ENCODE results near the gene FTO. TPM values are rescaled to one million over a fixed set of nuclear protein-coding genes. Genes with fewer than 3 reads are reported as not detected.

FTO gene
- total RNA-seq, 1 experiment from 2014 or later: 55.0 TPM

DNA sequence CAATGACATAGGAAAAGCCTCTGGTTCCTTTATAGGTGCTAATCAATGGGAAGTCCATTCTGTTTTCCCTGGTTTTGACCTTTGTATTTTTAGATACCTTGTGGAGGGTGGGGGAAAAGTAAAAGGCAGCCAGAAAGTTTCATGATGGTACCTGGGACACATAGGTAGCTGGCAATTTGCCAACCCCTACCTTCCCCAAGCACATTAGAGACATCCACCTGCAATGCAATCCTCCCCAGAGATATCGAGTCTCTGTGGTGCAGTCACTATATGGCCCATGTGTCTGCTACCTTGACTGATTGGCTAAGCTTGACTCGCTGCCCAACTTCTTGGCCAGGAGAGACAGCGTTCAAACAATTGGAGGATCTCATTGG, 496.2 kb downstream of the FTO start:
- ChIA-PET POLR2A (interaction anchor here (0.7 kb wide), 1 partner anchor 87 kb away, joined by 3 read pairs; no protein-coding TSS in a partner anchor), CTCF (interaction anchor here (1.0 to 1.3 kb wide), 2 partner anchors 13 to 59 kb away, joined by 3 to 4 read pairs; no protein-coding TSS in a partner anchor)
- H3K4me1 Mint-ChIP-seq (ENCODE audit: insufficient read depth, unreplicated experiment): no peaks in the 10 kb centered on the region
- no peak overlapping the region for H3K27ac Mint-ChIP-seq (ENCODE audit: low read depth, unreplicated experiment)
- no peak overlapping the region for H3K4me3 Mint-ChIP-seq (ENCODE audit: unreplicated experiment)
- intact Hi-C loops (cut with micrococcal nuclease): no loop called here
- H3K27me3 Mint-ChIP-seq (ENCODE audit: insufficient read depth, unreplicated experiment): no peaks in the 10 kb centered on the region
- BruUV-seq (replicated peaks): no TSS peak
- no peak for DNase-seq (ENCODE audit: unreplicated experiment)
- no peaks in the 10 kb centered on the region for H3K36me3 Mint-ChIP-seq (ENCODE audit: insufficient read depth, unreplicated experiment)
- no peaks in the 10 kb centered on the region for H3K9me3 Mint-ChIP-seq (ENCODE audit: unreplicated experiment)
- TF ChIP-seq, protein P1, sequence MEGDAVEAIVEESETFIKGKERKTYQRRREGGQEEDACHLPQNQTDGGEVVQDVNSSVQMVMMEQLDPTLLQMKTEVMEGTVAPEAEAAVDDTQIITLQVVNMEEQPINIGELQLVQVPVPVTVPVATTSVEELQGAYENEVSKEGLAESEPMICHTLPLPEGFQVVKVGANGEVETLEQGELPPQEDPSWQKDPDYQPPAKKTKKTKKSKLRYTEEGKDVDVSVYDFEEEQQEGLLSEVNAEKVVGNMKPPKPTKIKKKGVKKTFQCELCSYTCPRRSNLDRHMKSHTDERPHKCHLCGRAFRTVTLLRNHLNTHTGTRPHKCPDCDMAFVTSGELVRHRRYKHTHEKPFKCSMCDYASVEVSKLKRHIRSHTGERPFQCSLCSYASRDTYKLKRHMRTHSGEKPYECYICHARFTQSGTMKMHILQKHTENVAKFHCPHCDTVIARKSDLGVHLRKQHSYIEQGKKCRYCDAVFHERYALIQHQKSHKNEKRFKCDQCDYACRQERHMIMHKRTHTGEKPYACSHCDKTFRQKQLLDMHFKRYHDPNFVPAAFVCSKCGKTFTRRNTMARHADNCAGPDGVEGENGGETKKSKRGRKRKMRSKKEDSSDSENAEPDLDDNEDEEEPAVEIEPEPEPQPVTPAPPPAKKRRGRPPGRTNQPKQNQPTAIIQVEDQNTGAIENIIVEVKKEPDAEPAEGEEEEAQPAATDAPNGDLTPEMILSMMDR (IDR thresholded peaks at IDR 0.05; ENCODE audit: unreplicated experiment): no peak

DNA sequence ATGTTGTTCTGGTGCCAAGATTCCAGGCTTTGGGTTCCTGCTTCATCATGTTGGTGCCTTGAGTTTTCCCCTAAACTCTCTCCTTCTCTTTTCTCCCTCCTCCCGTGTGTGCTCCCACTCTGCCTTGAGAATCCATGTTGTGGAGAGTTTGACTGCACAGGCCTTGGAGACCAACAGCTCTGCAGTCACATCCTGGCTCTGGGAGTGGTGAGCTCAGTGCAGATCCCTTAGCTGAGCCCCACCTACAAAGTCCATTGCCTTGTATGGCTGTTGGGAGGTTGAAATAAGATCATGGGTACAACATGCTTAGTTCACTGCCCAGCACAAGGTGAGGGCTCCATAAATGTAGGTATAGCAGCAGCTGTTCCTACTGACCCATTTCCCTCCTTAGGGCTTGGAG, 496.8 kb downstream of the FTO start:
- Mint-ChIP-seq H3K4me1 (ENCODE audit: insufficient read depth, unreplicated experiment) (no peaks in the 10 kb centered on the region), H3K27me3 (ENCODE audit: insufficient read depth, unreplicated experiment) (no peaks in the 10 kb centered on the region), H3K9me3 (ENCODE audit: unreplicated experiment) (no peaks in the 10 kb centered on the region), H3K27ac (ENCODE audit: low read depth, unreplicated experiment) (no peak overlapping the region), H3K36me3 (ENCODE audit: insufficient read depth, unreplicated experiment) (no peaks in the 10 kb centered on the region), H3K4me3 (ENCODE audit: unreplicated experiment) (no peak overlapping the region)
- POLR2A ChIA-PET: interaction anchor here (0.7 to 1.1 kb wide), 2 partner anchors 85 to 86 kb away, joined by 3 read pairs; no protein-coding TSS in a partner anchor
- intact Hi-C loops (cut with micrococcal nuclease): no loop called here
- DNase-seq (ENCODE audit: unreplicated experiment): no peak
- BruUV-seq (replicated peaks): no TSS peak
- CTCF ChIA-PET: interaction anchor here (0.6 to 1.3 kb wide), 4 partner anchors 12 to 58 kb away, joined by 3 to 4 read pairs (median 3); no protein-coding TSS in a partner anchor
- TF ChIP-seq, protein P1 (IDR thresholded peaks at IDR 0.05; ENCODE audit: unreplicated experiment): no peak

DNA sequence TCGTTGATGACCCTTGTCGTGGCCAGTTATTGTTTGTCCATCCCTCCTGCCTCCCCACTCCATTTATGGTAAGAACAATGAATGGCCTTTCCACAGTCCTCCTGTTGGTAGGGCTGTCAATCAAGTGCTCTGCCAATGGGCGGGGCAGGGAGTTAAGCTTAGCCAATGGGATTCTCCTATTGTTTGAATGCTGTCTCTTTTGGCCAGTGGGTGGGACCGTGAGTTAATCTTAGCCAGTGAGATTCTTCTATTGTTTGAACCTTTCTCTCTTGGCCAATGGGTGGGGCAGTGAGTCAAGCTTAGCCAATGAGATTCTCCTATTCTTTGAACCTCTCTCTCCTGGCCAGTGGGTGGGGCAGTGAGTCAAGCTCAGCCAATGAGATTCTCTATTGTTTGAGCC, 497.2 kb downstream of the FTO start:
- intact Hi-C loops (cut with micrococcal nuclease): no loop called here
- Mint-ChIP-seq H3K9me3 (ENCODE audit: unreplicated experiment) (no peaks in the 10 kb centered on the region), H3K4me3 (ENCODE audit: unreplicated experiment) (no peak overlapping the region), H3K27me3 (ENCODE audit: insufficient read depth, unreplicated experiment) (no peaks in the 10 kb centered on the region), H3K4me1 (ENCODE audit: insufficient read depth, unreplicated experiment) (no peaks in the 10 kb centered on the region), H3K27ac (ENCODE audit: low read depth, unreplicated experiment) (no peak overlapping the region), H3K36me3 (ENCODE audit: insufficient read depth, unreplicated experiment) (no peaks in the 10 kb centered on the region)
- TF ChIP-seq, protein P1 (IDR thresholded peaks at IDR 0.05; ENCODE audit: unreplicated experiment): no peak
- no TSS peak for BruUV-seq (replicated peaks)
- DNase-seq (ENCODE audit: unreplicated experiment): no peak
- ChIA-PET CTCF (interaction anchor here (0.6 to 1.3 kb wide), 6 partner anchors 12 to 570 kb away, joined by 3 to 6 read pairs (median 3); no protein-coding TSS in a partner anchor), POLR2A (interaction anchor here (1.1 kb wide), 2 partner anchors 66 to 84 kb away, joined by 3 to 4 read pairs; no protein-coding TSS in a partner anchor)

Other genes starting within 250 kb of the FTO start
- gene AKTIP, start 200.9 kb upstream of the FTO start, total RNA-seq (2022): 27.6 and 30.3 TPM in 2 replicates
- gene RPGRIP1L, start 297 bp upstream of the FTO start, total RNA-seq (2022): 13.4 and 17.3 TPM in 2 replicates

All from MCF 10A (cell line).